ENCODE measurements around the gene LRBA. TPM values are rescaled to one million over a fixed set of nuclear protein-coding genes. Genes with fewer than 3 reads are reported as not detected.

Gene LRBA
- total and polyA plus RNA-seq, 2 donors (not counting 1 experiment from before 2014, with no cell fraction given), result 16.4 to 36.7 TPM

DNA sequence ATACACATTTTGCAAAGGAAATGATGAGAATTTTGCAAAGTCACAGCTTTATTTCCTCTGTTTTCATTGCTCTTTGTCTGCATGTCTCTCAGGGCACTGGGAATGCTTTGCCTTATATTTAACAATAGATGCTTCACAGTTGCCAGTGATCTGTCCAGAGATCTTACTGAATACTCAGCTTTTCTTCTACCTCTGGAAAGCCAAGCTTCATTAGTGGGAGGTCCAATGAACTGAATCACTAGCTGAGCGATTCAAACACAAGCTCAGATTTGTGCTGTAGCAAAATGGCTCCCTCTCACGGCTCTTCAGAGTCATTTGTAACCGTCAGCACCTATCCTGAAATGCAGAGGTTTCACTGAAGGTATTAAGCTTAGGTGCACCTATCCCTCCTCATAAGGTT is 797.9 kb downstream of the LRBA start:
- Histone ChIP-seq H3K4me2 (ENCODE audit: extremely low read depth, insufficient read depth, low read length) (no peak overlapping the region), H3K9ac (ENCODE audit: insufficient read depth, low read length) (no peak overlapping the region), H3K27ac (ENCODE audit: insufficient read depth, low read length) (no peak overlapping the region), H3K9me3 (ENCODE audit: control insufficient read depth, insufficient read depth, low read depth, low read length) (no peaks in the 10 kb centered on the region), H3K36me3 (ENCODE audit: control insufficient read depth, insufficient read depth, low read length) (no peaks in the 10 kb centered on the region), H3K4me3 (replicated peaks in 1 of 4; ENCODE audit: control extremely low read depth in 1 of 4, insufficient read depth in 1 of 4, low read depth in 3 of 4, low read length in 4 of 4) (no peak overlapping the region), H3K27me3 (ENCODE audit: control insufficient read depth, insufficient read depth, low read length) (no peaks in the 10 kb centered on the region), H3K4me1 (ENCODE audit: control insufficient read depth, extremely low read depth, insufficient read depth, low read length) (no peaks in the 10 kb centered on the region), H3K79me2 (ENCODE audit: control insufficient read depth, insufficient read depth, low read length) (no peaks in the 10 kb centered on the region), H4K20me1 (ENCODE audit: control insufficient read depth, extremely low read depth, insufficient read depth, low read length) (no peaks in the 10 kb centered on the region), H2AFZ (ENCODE audit: low read length) (no peak overlapping the region)
- no peak for TF ChIP-seq EZH2 (IDR thresholded peaks at IDR 0.05; ENCODE audit: low read length, missing control alignments)
- TF ChIP-seq, protein P1, sequence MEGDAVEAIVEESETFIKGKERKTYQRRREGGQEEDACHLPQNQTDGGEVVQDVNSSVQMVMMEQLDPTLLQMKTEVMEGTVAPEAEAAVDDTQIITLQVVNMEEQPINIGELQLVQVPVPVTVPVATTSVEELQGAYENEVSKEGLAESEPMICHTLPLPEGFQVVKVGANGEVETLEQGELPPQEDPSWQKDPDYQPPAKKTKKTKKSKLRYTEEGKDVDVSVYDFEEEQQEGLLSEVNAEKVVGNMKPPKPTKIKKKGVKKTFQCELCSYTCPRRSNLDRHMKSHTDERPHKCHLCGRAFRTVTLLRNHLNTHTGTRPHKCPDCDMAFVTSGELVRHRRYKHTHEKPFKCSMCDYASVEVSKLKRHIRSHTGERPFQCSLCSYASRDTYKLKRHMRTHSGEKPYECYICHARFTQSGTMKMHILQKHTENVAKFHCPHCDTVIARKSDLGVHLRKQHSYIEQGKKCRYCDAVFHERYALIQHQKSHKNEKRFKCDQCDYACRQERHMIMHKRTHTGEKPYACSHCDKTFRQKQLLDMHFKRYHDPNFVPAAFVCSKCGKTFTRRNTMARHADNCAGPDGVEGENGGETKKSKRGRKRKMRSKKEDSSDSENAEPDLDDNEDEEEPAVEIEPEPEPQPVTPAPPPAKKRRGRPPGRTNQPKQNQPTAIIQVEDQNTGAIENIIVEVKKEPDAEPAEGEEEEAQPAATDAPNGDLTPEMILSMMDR (conservative IDR thresholded peaks at IDR 0.05 in 1 of 2, IDR thresholded peaks at IDR 0.05 in 1 of 2; ENCODE audit: low read depth in 1 of 2, low read length in 2 of 2), result peak; percentile 38 to 46
- peak; percentile 72 to 89 for DNase-seq (ENCODE audit: low read depth in 2 of 2)

DNA sequence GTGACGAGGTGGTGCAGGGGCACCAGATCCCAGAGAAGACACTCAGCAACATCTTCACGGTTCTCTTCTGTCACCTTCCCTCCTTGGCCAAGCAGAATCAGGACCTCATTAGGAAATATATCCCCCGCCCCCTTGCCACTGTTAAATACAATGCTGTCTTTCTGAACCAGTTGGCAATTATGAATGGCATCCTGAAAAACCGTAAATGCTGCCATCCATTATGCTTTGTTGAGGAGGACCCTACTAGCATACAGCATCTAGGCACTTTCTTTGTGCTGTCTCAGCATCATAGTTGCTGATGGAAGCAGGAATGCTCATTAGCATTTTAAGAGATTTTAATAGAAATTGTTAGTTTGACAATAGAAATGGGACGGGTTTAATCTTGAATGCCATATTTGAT is 798.4 kb downstream of the LRBA start:
- TF ChIP-seq, protein P1 (conservative IDR thresholded peaks at IDR 0.05 in 1 of 2, IDR thresholded peaks at IDR 0.05 in 1 of 2; ENCODE audit: low read depth in 1 of 2, low read length in 2 of 2), result no peak
- no peak for TF ChIP-seq EZH2 (IDR thresholded peaks at IDR 0.05; ENCODE audit: low read length, missing control alignments)
- H3K4me1 ChIP-seq (ENCODE audit: control insufficient read depth, extremely low read depth, insufficient read depth, low read length), result no peaks in the 10 kb centered on the region
- no peak overlapping the region for H3K4me3 ChIP-seq (replicated peaks in 1 of 4; ENCODE audit: control extremely low read depth in 1 of 4, insufficient read depth in 1 of 4, low read depth in 3 of 4, low read length in 4 of 4)
- no peak overlapping the region for H2AFZ ChIP-seq (ENCODE audit: low read length)
- DNase-seq (ENCODE audit: low read depth in 2 of 2), result no peak
- no peaks in the 10 kb centered on the region for H3K36me3 ChIP-seq (ENCODE audit: control insufficient read depth, insufficient read depth, low read length)
- H3K27me3 ChIP-seq (ENCODE audit: control insufficient read depth, insufficient read depth, low read length), result no peaks in the 10 kb centered on the region
- H3K9me3 ChIP-seq (ENCODE audit: control insufficient read depth, insufficient read depth, low read depth, low read length), result no peaks in the 10 kb centered on the region
- H3K4me2 ChIP-seq (ENCODE audit: extremely low read depth, insufficient read depth, low read length), result no peak overlapping the region
- no peaks in the 10 kb centered on the region for H4K20me1 ChIP-seq (ENCODE audit: control insufficient read depth, extremely low read depth, insufficient read depth, low read length)
- no peaks in the 10 kb centered on the region for H3K79me2 ChIP-seq (ENCODE audit: control insufficient read depth, insufficient read depth, low read length)
- no peak overlapping the region for H3K9ac ChIP-seq (ENCODE audit: insufficient read depth, low read length)
- H3K27ac ChIP-seq (ENCODE audit: insufficient read depth, low read length), result no peak overlapping the region

DNA sequence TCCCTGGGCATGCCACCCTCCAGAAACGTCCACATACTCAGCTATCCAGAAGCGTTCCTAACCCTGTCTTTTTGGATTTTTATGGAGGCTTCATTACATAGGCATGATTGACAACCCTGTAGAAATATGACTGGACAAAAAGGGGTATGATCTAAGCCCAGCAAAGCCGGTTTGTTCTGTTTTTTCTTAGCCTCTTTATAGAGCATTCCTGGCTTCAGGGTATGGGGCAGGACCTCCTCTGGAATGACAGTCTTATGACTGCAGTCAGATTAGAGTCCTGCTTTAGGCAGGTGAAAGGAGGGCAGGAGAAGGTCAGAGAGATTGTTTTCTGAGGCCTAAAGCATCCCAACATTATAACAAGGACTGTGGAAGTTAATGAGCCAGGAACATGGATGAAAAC is 799.5 kb downstream of the LRBA start:
- Histone ChIP-seq H3K36me3 (ENCODE audit: control insufficient read depth, insufficient read depth, low read length) (no peaks in the 10 kb centered on the region), H3K27me3 (ENCODE audit: control insufficient read depth, insufficient read depth, low read length) (no peaks in the 10 kb centered on the region), H3K79me2 (ENCODE audit: control insufficient read depth, insufficient read depth, low read length) (no peaks in the 10 kb centered on the region), H2AFZ (ENCODE audit: low read length) (no peak overlapping the region), H3K9ac (ENCODE audit: insufficient read depth, low read length) (no peak overlapping the region), H3K4me2 (ENCODE audit: extremely low read depth, insufficient read depth, low read length) (no peak overlapping the region), H4K20me1 (ENCODE audit: control insufficient read depth, extremely low read depth, insufficient read depth, low read length) (no peaks in the 10 kb centered on the region), H3K4me1 (ENCODE audit: control insufficient read depth, extremely low read depth, insufficient read depth, low read length) (peaks cover 2% of the 10 kb centered on the region), H3K9me3 (ENCODE audit: control insufficient read depth, insufficient read depth, low read depth, low read length) (no peaks in the 10 kb centered on the region), H3K27ac (ENCODE audit: insufficient read depth, low read length) (no peak overlapping the region), H3K4me3 (replicated peaks in 1 of 4; ENCODE audit: control extremely low read depth in 1 of 4, insufficient read depth in 1 of 4, low read depth in 3 of 4, low read length in 4 of 4) (no peak overlapping the region)
- no peak for DNase-seq (ENCODE audit: low read depth in 2 of 2)
- no peak for TF ChIP-seq EZH2 (IDR thresholded peaks at IDR 0.05; ENCODE audit: low read length, missing control alignments)
- TF ChIP-seq, protein P1 (conservative IDR thresholded peaks at IDR 0.05 in 1 of 2, IDR thresholded peaks at IDR 0.05 in 1 of 2; ENCODE audit: low read depth in 1 of 2, low read length in 2 of 2), result no peak

Other genes with a start within 250 kb of the LRBA start
- gene RPS3A, start 84.3 kb upstream of the LRBA start, total RNA-seq, result 1,918 and 2,917 TPM in 2 replicates
- gene RPS3A, start 84.3 kb upstream of the LRBA start, polyA plus RNA-seq, result 2,236 and 2,843 TPM in 2 replicates

All from fibroblast of lung (primary cell).